ENCODE results near the gene CLDN6. TPM values are rescaled to one million over a fixed set of nuclear protein-coding genes. Genes with fewer than 3 reads are reported as not detected.

CLDN6 gene
- total and polyA plus RNA-seq, 9 of the 15 experiments (the other 6 are each of a cell fraction or from before 2014, with no cell fraction given): 0.22 to 0.75 (median 0.38) TPM; not detected in 3

DNA sequence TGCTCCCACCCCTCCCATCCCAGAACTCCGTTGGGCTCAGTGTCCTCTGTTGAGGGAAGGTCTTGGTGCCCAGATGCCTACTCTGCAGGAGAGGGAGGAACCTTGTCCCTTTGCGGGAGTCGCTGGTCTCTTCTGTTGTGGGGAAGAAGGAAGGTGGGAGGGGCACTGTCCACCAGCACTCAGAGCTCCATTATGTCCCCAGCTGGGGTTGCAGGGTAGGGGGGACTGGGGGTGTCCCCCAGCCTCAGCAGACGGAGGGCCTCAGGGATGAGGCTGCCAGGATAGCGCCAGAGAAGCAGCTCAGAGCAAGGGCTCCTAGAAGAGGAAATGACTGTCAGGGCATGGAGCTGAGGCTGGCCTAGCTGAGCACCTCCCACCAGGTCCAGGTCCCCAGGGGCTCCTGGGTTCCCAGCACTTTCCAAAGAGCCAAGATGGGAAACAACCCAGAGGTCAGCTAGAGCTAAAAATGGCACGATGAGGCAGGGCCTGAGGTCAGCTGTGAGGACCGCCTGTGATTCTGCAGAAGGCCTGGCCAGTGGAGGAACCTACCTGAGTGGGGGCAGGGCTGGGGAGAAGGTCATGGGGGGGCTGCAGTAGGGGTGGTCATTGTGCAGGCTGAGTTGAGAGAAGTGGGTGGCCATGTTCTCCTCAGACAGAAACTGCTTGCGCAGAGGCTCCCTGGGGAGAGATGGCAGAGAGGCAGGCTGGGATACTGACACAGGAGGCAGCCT, 4.9 kb upstream of the CLDN6 start (continued):
- TF ChIP-seq, protein P1, sequence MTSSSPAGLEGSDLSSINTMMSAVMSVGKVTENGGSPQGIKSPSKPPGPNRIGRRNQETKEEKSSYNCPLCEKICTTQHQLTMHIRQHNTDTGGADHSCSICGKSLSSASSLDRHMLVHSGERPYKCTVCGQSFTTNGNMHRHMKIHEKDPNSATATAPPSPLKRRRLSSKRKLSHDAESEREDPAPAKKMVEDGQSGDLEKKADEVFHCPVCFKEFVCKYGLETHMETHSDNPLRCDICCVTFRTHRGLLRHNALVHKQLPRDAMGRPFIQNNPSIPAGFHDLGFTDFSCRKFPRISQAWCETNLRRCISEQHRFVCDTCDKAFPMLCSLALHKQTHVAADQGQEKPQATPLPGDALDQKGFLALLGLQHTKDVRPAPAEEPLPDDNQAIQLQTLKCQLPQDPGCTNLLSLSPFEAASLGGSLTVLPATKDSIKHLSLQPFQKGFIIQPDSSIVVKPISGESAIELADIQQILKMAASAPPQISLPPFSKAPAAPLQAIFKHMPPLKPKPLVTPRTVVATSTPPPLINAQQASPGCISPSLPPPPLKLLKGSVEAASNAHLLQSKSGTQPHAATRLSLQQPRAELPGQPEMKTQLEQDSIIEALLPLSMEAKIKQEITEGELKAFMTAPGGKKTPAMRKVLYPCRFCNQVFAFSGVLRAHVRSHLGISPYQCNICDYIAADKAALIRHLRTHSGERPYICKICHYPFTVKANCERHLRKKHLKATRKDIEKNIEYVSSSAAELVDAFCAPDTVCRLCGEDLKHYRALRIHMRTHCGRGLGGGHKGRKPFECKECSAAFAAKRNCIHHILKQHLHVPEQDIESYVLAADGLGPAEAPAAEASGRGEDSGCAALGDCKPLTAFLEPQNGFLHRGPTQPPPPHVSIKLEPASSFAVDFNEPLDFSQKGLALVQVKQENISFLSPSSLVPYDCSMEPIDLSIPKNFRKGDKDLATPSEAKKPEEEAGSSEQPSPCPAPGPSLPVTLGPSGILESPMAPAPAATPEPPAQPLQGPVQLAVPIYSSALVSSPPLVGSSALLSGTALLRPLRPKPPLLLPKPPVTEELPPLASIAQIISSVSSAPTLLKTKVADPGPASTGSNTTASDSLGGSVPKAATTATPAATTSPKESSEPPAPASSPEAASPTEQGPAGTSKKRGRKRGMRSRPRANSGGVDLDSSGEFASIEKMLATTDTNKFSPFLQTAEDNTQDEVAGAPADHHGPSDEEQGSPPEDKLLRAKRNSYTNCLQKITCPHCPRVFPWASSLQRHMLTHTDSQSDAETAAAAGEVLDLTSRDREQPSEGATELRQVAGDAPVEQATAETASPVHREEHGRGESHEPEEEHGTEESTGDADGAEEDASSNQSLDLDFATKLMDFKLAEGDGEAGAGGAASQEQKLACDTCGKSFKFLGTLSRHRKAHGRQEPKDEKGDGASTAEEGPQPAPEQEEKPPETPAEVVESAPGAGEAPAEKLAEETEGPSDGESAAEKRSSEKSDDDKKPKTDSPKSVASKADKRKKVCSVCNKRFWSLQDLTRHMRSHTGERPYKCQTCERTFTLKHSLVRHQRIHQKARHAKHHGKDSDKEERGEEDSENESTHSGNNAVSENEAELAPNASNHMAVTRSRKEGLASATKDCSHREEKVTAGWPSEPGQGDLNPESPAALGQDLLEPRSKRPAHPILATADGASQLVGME (CRISPR knock-in tag; IDR thresholded peaks at IDR 0.05): 0 out of 2 replicates have a peak, but pooled peaks have one; percentile 9
- TF ChIP-seq ZBED1 (IDR thresholded peaks at IDR 0.05): peak; percentile 16
- peak; percentile 49; the same call in 1 of the 2 replicates for TF ChIP-seq NR1H2 (CRISPR knock-in tag; IDR thresholded peaks at IDR 0.05)
- peak; percentile 35; the same call in 1 of the 2 replicates for TF ChIP-seq ZBTB7A (IDR thresholded peaks at IDR 0.05; ENCODE audit: borderline replicate concordance, control insufficient read depth, low read depth, low read length)
- no peak for TF ChIP-seq GABPA (tag; conservative IDR thresholded peaks at IDR 0.05; ENCODE audit: low read depth)
- TF ChIP-seq, protein P2, sequence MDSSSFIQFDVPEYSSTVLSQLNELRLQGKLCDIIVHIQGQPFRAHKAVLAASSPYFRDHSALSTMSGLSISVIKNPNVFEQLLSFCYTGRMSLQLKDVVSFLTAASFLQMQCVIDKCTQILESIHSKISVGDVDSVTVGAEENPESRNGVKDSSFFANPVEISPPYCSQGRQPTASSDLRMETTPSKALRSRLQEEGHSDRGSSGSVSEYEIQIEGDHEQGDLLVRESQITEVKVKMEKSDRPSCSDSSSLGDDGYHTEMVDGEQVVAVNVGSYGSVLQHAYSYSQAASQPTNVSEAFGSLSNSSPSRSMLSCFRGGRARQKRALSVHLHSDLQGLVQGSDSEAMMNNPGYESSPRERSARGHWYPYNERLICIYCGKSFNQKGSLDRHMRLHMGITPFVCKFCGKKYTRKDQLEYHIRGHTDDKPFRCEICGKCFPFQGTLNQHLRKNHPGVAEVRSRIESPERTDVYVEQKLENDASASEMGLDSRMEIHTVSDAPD (CRISPR knock-in tag; IDR thresholded peaks at IDR 0.05): no peak
- no peak for TF ChIP-seq RHOXF2B (CRISPR knock-in tag; conservative IDR thresholded peaks at IDR 0.05)
- TF ChIP-seq POLR2A (conservative IDR thresholded peaks at IDR 0.05): peak; percentile 57
- TF ChIP-seq HOXB6 (CRISPR knock-in tag; IDR thresholded peaks at IDR 0.05; ENCODE audit: borderline replicate concordance): no peak
- no peak for TF ChIP-seq DPF2 (IDR thresholded peaks at IDR 0.05)
- TF ChIP-seq MTA3 (IDR thresholded peaks at IDR 0.05; ENCODE audit: borderline replicate concordance): no peak
- peak; percentile 67; the same call in 1 of the 2 replicates for TF ChIP-seq MYNN (IDR thresholded peaks at IDR 0.05)
- no peak for TF ChIP-seq MYNN (CRISPR knock-in tag; IDR thresholded peaks at IDR 0.05)
- TF ChIP-seq, protein P3, sequence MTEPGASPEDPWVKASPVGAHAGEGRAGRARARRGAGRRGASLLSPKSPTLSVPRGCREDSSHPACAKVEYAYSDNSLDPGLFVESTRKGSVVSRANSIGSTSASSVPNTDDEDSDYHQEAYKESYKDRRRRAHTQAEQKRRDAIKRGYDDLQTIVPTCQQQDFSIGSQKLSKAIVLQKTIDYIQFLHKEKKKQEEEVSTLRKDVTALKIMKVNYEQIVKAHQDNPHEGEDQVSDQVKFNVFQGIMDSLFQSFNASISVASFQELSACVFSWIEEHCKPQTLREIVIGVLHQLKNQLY (CRISPR knock-in tag; conservative IDR thresholded peaks at IDR 0.05): no peak
- TF ChIP-seq, protein P4, sequence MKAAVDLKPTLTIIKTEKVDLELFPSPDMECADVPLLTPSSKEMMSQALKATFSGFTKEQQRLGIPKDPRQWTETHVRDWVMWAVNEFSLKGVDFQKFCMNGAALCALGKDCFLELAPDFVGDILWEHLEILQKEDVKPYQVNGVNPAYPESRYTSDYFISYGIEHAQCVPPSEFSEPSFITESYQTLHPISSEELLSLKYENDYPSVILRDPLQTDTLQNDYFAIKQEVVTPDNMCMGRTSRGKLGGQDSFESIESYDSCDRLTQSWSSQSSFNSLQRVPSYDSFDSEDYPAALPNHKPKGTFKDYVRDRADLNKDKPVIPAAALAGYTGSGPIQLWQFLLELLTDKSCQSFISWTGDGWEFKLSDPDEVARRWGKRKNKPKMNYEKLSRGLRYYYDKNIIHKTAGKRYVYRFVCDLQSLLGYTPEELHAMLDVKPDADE (conservative IDR thresholded peaks at IDR 0.05; ENCODE audit: control insufficient read depth, low read depth, low read length): no peak
- TF ChIP-seq, protein P5, sequence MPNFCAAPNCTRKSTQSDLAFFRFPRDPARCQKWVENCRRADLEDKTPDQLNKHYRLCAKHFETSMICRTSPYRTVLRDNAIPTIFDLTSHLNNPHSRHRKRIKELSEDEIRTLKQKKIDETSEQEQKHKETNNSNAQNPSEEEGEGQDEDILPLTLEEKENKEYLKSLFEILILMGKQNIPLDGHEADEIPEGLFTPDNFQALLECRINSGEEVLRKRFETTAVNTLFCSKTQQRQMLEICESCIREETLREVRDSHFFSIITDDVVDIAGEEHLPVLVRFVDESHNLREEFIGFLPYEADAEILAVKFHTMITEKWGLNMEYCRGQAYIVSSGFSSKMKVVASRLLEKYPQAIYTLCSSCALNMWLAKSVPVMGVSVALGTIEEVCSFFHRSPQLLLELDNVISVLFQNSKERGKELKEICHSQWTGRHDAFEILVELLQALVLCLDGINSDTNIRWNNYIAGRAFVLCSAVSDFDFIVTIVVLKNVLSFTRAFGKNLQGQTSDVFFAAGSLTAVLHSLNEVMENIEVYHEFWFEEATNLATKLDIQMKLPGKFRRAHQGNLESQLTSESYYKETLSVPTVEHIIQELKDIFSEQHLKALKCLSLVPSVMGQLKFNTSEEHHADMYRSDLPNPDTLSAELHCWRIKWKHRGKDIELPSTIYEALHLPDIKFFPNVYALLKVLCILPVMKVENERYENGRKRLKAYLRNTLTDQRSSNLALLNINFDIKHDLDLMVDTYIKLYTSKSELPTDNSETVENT (CRISPR knock-in tag; IDR thresholded peaks at IDR 0.05): no peak
- no peak for TF ChIP-seq NEUROD1 (IDR thresholded peaks at IDR 0.05; ENCODE audit: borderline replicate concordance, low read depth, low read length, partially characterized antibody)

Data from K562 (cell line).